Islet of Langerhans (tissue), 1 donor: ENCODE results near the gene VTCN1.
"Not testable (repeated sequence)": the region's sequence is repeated elsewhere in the genome, so short reads cannot be mapped to it uniquely, and the experiment has no call there.

Source experiments
- FAIRE-seq: peaks from one replicate; lab custom pipeline; 2011; peaks lifted over from hg19 to GRCh38; lab: Jason Lieb, UNC

The VTCN1 gene

GRCh38 chr1:117166076-117166475, 44.7 kb downstream of the VTCN1 start:
- FAIRE-seq = no peak

GRCh38 chr1:117164209-117164608, 46.5 kb downstream of the VTCN1 start:
- FAIRE-seq = no peak

DNA sequence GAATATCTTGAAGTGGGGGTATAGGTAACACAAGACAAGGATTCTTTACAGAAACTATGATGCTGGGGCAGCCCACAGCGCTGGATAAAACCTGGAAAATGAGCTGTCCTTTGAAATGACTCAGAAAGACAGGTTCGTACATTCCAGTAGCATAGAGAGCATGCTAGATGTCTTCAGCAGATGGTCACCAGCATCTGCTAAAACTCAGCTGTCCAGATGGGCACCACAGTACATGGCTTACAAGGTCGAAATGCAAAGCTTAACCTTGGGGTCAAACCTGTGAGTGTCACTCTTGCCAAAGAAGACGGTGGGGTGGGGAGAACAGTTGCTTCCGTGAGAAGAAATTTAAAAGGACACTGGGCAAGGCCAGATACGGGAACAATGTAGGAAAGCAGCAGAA, 47.9 kb downstream of the VTCN1 start:
- FAIRE-seq = no peak

DNA sequence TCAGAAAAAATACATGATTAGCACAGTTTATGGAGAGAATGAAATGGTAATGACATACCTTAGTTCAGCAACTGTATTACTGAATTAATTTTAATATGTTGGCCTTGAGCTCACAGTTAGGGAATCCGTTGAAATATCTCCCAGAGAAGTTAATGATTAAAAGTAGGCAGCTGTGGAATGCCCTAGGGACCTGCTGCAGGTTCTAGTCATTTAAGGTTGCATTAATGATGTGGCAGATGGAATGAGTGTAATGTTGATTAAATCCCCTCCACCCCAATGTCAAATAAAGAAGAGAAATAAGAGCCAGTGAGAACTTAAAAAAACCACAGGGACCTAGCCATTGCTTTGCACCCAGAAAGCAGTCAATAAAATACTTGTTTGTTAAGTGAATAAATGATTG, 48.8 kb downstream of the VTCN1 start:
- FAIRE-seq = no peak

- not testable (repeated sequence) for FAIRE-seq
These were observed 59.4 kb downstream of the VTCN1 start for GRCh38 chr1:117151305-117151704.

DNA sequence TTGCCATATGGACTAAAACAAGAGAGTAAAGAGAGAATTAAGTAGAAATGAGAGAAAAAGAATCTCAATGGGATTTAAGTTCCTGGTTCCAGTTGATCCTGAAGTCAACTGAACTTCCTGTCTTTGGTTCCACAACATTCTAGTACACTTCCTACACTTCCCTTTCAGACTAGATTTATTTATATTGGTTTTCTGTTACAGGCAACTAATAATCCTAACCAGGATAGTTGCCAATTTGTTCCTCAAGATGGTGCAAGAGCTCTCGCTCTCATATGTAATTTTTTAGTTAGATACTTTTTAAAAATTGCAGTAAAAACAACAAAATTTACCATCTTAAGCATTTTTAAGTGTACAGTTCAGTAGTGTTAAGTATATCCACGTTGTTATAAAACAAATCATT, 60.4 kb downstream of the VTCN1 start:
- no peak for FAIRE-seq

- no peak for FAIRE-seq
These were observed 62.7 kb downstream of the VTCN1 start for GRCh38 chr1:117147856-117148588.

- FAIRE-seq = peak; percentile 94
These were observed 63.3 kb downstream of the VTCN1 start for GRCh38 chr1:117147341-117147831.

DNA sequence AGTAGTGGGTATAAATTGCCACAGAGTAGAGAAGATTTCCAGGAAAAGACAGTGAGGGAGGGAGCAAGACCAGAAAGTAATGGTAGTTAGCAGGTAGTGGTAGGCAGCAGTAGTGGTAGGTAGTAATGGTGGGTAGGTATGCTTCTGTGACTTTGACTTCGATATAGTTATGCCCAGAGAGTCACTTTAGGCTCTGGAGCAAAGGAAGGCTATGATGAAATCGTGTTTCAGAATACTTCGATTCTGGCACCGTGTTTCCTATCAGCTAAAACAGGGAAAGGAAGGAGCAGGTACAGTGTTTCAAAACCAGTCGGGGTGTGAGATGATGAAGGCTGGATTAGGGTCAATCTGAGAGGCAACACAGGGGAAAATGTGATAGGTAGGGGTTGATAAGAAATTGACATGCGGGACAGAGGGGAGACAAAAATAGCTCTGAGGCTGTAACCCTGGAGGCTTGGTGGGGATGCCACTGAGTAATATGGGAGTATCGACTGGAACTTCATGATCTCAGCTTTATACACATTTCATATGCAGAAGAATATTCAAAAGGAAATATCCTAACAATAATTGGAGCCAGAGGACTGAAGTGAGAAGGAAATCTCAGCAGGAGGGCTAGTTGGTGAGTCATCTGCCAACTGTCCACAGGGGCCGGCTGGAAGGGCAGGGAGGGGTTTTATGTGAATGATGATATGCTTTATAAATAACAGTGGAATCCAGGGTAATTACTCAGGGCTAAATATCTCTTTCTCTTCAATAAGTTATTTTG, 64.0 kb downstream of the VTCN1 start:
- no peak for FAIRE-seq

GRCh38 chr1:117146072-117146471, 64.7 kb downstream of the VTCN1 start:
- no peak for FAIRE-seq

GRCh38 chr1:117143871-117144270, 66.9 kb downstream of the VTCN1 start:
- FAIRE-seq = no peak

DNA sequence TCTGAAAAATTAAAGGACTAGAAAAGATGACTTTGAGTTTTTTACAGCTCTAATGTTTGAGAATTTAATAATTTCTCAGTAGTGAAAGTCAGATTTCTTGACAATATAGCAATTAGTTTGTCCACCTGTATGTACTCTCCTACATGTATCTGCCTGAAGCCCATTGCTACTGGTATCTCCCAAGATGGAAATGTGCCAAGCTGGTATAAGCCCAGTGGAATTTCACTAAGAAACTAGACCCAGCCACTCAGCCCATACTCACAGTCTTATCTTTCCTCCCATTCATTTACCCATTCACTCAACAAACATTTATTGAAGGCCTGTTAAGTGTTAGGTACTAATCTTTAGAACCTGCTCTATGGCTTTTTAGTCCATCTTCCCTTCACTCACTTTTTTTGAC, 67.6 kb downstream of the VTCN1 start:
- no peak for FAIRE-seq

DNA sequence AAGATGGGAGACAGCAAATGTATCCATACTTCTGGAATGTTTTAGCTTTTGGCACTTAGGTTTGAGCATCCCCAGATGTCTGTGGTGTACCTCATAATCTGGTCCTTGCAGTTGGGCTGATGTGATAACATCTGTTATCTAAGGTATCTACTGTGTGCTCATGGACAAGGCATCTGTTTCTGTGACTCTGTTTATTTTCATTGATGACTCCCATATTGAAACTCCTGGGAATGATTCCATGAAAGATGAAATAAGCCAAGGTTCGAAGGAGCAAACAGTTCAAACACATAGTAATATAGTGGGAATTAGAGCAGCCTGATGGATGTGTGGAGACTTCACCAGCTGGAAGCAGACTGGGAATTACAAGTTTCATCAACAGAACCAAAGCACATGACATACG, 68.5 kb downstream of the VTCN1 start:
- no peak for FAIRE-seq

- no peak for FAIRE-seq
These were observed 72.2 kb downstream of the VTCN1 start for GRCh38 chr1:117138561-117138960.

DNA sequence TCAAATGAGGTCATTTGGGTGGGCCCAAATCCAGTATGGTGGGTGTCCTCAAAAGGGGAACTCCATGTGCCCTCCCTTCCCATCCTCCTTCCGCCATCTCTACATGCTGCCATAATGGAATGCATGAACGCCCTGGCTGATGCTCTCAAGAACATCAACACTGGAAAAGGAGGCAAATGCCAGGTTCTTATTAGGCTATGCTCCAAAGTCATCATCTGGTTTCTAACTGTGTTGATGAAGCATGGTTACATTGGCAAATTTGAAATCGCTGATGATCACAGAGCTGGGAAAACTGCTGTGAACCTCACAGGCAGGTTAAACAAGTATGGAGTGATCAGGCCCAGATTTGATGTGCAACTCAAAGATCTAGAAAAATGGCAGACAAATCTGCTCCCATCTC, 72.6 kb downstream of the VTCN1 start:
- FAIRE-seq = no peak

DNA sequence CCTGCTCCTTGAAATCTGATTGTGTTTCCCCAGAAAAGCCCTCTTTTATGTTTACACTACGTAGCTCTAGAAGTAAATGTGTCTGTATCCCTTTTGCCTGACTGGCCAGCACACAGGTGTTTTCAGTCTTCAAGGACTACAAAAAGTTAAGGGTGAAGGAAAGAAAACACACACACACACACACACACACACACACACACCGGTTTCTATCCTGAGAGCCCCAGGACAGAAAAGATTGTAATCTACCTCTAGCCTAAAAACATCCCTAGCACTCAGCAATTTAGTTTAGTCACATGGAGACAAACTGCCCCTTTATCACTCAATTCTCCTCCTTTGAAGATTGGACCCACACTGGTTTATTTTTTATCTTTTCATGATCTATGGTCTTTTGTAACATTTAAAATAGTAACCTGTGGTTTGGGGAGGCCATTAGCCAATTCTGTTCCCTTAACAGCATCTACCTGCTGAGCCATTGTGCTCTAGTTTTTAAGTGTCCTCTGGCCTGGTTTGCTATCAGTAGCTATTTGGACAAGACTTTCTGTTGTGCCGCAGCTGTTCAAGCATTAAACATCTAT, 73.4 kb downstream of the VTCN1 start:
- FAIRE-seq = no peak

DNA sequence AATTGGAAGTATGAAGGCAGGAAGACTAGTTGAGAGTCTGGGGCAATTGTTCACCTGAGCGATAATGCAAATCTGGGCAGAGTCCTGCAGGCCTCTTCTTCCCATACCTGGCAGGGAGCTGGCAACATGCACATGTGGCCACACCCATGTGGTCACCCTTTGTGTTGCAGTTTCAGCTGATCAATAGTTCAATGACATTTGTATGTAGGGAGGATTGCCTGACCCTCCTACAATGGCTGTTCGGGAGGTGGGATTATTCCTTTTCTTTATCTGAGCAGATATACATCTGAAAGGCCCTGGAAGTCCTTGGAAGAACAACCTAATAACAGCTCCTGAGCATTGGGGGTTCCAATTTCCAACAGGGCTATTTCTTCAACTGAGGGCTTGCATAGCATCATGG, 74.0 kb downstream of the VTCN1 start:
- FAIRE-seq = no peak

DNA sequence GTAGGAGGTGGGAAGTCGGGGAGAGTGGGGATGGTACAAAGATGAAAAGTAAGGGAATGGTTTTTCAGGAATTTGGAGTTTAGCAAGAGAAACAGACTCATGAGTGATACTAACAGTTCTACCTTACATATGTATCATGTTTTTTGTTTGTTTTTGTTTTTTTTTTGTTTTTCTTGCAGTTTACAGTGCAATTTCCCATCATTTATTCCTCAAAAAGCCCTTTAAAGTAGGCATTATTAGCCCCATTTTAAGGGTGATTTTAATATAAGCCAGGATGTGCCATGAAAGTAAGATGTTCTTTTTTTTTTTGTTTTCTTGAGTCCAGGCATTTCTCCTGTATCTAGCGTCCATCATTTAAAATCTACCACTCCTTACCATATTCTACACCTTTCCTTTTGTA, 75.4 kb downstream of the VTCN1 start:
- FAIRE-seq = no peak

DNA sequence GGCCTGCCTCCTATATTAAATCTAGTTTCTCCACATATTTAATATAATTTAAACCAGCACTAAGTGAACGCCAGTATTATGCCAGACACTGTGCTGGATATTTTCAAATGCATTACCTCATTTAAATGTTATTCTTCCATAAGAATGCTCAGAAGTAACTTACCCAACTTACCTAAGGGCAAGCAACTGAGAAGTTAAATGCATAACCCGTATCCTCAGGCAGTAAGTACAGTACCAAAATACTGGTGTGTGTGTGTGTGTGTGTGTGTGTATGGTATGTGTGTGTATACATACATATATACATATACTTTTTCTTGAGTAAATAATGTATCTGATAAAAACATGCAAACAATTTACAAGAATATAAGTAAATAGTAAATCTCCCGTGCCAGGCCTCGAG, 80.2 kb downstream of the VTCN1 start:
- no peak for FAIRE-seq

GRCh38 chr1:117128323-117129079, 82.2 kb downstream of the VTCN1 start:
- FAIRE-seq = peak; percentile 98

DNA sequence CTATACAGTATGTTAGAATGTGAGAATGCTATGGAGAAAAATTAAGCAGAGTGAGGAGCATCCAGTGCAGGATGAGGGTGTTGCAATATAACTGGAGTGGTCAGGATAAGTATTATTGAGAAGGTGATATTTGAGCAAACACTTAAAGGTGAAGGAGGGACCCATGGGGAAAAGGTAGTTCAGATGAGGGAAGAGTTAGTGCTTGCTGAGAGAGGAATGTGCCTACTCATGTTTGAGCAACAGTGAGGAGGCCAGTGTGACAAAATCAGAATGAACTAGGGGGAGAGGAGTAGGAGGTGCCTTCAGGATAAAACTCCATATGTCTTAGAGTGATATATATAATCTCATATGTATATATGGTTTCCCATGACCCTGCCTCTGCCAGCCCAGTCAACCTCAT, 82.9 kb downstream of the VTCN1 start:
- no peak for FAIRE-seq

DNA sequence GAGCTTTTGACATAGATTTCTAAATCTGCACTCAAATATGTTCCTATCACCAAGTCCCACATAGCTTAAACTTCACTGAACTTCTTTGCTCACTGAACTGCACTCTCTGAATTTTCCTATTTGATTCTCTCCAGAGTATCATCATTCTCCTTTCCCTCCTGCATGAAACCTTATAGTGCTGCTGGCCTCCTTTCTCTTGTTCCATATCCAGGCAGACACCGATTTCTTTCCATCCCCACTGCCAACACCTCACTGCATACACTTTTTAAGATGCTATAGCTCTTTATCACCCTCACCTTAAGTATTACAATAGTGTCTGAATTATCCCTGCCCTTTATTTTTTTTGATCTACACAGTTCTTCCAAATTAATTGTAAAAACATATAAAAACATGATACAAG, 86.1 kb downstream of the VTCN1 start:
- FAIRE-seq = no peak

- FAIRE-seq = no peak
These were observed 87.5 kb downstream of the VTCN1 start for GRCh38 chr1:117123274-117123673.
